OCI-LY1 (cell line): ENCODE measurements around the gene ST3GAL3.

Experiments
- CTCF ChIP-seq: fragments of 200-600 bp; sonication (generic), shearing (Covaris generic); IDR thresholded peaks from 2 replicates; pipeline ENCODE4 v1.5.1; 2017; ENCODE audit warnings: mild to moderate bottlenecking, antibody characterized with exemption, low read length, moderate library complexity, mixed read lengths
- EZH2 ChIP-seq: fragments of 200-600 bp; sonication (generic), shearing (Covaris generic); IDR thresholded peaks from 2 replicates; pipeline ENCODE4 v1.8.0; 2017; ENCODE audit warnings: borderline replicate concordance, mixed run types, mild to moderate bottlenecking, antibody characterized with exemption, low read length, moderate library complexity, mixed read lengths

- TF ChIP-seq CTCF = no peak
- no peak for TF ChIP-seq EZH2
These were observed 58.9 kb downstream of the ST3GAL3 start for GRCh38 chr1:43766086-43766784.
